Measurements from ENCODE around the gene POU2F2.

The POU2F2 gene

GRCh38 chr19:42154471-42155323, 22.5 kb upstream of the POU2F2 start:
- DNase-seq (ENCODE audit: low read depth): no peak

GRCh38 chr19:42153672-42154433, 21.6 kb upstream of the POU2F2 start:
- no peak for DNase-seq (ENCODE audit: low read depth)

DNA sequence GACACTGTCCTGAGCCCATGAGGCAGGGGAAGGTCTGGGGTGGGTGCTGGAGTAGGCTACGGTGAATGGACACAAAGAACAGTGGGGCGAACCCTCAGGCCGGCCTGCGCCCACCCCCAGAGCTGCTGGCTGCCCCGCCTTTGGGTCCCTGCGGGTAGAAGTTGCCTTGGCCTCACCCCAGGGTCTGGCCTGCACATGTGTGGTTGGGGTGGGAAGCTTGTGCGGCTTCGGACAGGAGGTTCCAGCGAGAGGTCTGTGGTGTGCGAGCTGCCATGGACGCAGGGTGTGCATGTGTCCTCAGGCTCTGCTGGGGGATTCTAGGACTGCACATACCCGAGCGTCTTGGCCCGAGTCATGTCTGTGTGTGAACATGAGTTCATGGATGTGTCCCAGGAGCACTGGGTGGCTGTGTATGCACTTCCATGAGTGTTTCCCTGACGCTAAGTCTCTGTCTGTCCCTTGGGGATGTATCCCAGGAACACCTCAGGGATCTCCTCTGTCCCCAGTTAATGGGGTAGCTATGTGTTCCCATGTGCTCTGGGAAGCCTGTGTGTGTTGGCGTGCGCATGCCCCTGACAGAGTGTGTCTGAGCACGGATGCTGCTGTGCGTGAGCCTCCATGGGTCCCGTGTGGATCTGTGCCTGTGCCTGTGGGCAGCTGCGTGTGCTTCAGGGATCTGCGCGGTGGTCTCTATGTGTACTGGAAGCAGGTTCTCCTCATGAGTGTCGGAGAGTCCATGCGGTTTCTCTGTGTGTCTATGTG, 20.8 kb upstream of the POU2F2 start:
- no peak for DNase-seq (ENCODE audit: low read depth)

DNA sequence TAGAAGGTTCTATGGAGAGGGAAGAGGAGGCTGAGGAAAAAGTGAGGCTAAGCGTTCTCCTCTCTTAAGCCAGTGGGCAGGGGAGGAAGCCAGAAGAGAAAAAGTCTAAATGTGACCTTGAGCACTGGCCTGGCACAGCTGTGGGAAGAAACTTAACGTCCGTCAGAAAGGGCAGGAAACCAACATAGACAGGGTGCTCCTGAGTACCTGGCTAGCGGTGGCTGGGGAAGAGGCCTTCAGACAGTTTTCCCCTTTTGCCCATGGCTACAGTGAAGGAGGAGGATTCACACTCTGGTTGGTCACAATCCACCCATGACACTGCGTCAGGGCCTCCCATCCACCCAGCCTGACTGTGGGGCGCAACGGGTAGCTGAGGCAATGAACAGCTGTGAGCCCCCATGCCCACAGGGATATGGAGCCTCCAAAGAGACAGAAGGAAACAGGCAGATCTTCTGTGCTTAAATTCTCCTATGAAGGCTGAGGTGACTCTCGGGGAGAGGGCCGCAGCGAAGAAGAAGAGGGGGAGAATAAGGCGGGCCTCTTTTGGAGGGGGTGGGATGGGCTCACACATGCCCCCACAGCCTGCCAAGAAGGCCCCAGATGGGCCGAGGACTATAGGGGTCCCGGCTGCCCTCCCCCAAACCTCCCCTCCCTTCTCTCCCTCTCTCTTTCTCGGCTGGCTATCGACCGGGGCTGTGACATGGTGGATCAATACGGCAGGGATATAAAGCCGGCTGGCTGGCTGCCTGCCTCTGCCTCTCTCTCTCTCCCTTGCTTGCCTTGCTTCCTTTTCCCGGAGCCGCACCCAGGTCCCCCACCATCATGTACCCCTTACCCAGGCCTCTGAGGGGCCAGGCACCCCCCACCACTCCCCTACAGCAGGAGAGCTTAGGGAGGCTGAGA, 19.8 kb upstream of the POU2F2 start:
- no peak for DNase-seq (ENCODE audit: low read depth)

GRCh38 chr19:42150911-42151361, 18.7 kb upstream of the POU2F2 start:
- no peak for DNase-seq (ENCODE audit: low read depth)

GRCh38 chr19:42150364-42150763, 18.1 kb upstream of the POU2F2 start:
- no peak for DNase-seq (ENCODE audit: low read depth)

GRCh38 chr19:42149447-42150202, 17.4 kb upstream of the POU2F2 start:
- no peak for DNase-seq (ENCODE audit: low read depth)

GRCh38 chr19:42148266-42148665, 16.0 kb upstream of the POU2F2 start:
- no peak for DNase-seq (ENCODE audit: low read depth)

GRCh38 chr19:42143341-42144234, 11.3 kb upstream of the POU2F2 start:
- no peak for DNase-seq (ENCODE audit: low read depth)

GRCh38 chr19:42140125-42140754, 8.0 kb upstream of the POU2F2 start:
- no peak for DNase-seq (ENCODE audit: low read depth)

DNA sequence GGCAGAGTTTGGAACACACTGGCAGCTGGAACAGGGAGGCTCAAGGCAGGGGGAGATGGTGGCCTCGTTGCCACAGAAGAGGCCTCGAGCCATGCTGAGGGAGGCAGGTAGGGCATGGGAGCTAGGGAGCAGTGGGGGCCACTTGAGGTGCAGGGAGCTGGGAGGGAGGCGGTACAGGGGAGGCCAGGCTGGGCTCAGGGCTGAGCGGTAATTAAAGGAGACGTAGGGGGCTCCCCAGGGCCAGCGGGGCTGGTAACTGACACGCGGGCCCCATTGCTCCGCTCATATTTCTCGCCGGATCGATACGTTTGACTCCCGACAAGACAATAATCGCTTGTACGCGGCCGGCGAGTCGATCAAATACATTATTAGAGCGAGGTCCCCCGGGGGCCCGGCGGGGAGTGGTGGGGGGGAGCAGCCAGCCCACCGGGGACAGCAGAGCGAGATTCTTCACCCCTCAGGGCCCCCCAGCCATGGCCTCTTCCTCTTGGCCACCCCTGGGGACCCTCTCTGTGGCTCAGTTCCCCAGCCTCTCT, 2.4 kb upstream of the POU2F2 start:
- no peak for DNase-seq (ENCODE audit: low read depth)

GRCh38 chr19:42132851-42133528, 744 bp upstream of the POU2F2 start:
- DNase-seq (ENCODE audit: low read depth): peak; percentile 73

- no peak for DNase-seq (ENCODE audit: low read depth)
These were observed 857 bp downstream of the POU2F2 start for GRCh38 chr19:42131149-42132029.

- DNase-seq (ENCODE audit: low read depth): no peak
These were observed 2.0 kb downstream of the POU2F2 start for GRCh38 chr19:42130254-42130573.

- DNase-seq (ENCODE audit: low read depth): no peak
These were observed 2.6 kb downstream of the POU2F2 start for GRCh38 chr19:42129399-42130253.

- DNase-seq (ENCODE audit: low read depth): no peak
These were observed 5.7 kb downstream of the POU2F2 start for GRCh38 chr19:42126574-42126973.

Data from activated gamma-delta T cell treated with anti-CD3 and anti-CD28 coated beads, Interleukin-2, amount 50 U/mL, for 16 hours (primary cell).